ENCODE results near the gene ZNF862.

DNA sequence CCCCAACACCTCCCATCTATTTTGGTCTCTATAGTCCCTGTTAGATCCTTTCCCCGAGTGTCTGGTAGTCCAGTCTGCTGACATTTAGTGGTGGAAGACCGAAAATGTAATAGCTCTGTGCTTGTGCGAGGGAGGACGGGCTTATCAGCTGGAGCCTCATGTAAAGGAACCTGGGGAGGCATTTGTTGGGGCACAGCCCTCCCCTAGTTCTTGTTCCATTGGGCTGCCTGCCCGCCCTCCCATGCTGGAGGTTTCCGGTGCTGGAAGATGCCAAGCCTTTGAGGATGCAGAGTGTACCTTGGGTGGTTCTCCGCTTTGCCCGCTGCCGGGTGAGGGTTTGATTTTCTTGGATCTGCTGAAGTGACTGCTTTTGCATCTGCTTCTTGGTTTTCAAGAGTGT, 5.4 kb downstream of the ZNF862 start:
- TF ChIP-seq, protein P1, sequence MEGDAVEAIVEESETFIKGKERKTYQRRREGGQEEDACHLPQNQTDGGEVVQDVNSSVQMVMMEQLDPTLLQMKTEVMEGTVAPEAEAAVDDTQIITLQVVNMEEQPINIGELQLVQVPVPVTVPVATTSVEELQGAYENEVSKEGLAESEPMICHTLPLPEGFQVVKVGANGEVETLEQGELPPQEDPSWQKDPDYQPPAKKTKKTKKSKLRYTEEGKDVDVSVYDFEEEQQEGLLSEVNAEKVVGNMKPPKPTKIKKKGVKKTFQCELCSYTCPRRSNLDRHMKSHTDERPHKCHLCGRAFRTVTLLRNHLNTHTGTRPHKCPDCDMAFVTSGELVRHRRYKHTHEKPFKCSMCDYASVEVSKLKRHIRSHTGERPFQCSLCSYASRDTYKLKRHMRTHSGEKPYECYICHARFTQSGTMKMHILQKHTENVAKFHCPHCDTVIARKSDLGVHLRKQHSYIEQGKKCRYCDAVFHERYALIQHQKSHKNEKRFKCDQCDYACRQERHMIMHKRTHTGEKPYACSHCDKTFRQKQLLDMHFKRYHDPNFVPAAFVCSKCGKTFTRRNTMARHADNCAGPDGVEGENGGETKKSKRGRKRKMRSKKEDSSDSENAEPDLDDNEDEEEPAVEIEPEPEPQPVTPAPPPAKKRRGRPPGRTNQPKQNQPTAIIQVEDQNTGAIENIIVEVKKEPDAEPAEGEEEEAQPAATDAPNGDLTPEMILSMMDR (conservative IDR thresholded peaks at IDR 0.05; ENCODE audit: low read length), result no peak
- no peak for TF ChIP-seq EZH2phosphoT487 (IDR thresholded peaks at IDR 0.05; ENCODE audit: borderline replicate concordance)
